H1 (cell line): ENCODE results near the gene AVPR1B.

Experiments used
- CTCF ChIP-seq, 3 experiments: IDR thresholded peaks; 1 replicate in 2 of 3; 2 replicates in 1 of 3; pipeline versions ENCODE4 v1.5.1 to v1.6.1; 2011; ENCODE audit warnings: low read length in 3 of 3, mild to moderate bottlenecking in 3 of 3, inconsistent platforms in 2 of 3, low read depth in 1 of 3, moderate library complexity in 1 of 3; ENCODE audit not compliant: insufficient read depth in 1 of 3; ENCODE audit errors: control extremely low read depth in 1 of 3
- EGR1 ChIP-seq: IDR thresholded peaks from 2 replicates; pipeline ENCODE4 v1.6.1; 2011; ENCODE audit warnings: low read depth, low read length, borderline replicate concordance
- EP300 ChIP-seq, 2 experiments: IDR thresholded peaks; 1 replicate in 1 of 2; 2 replicates in 1 of 2; pipeline ENCODE4 v1.6.1; 2011 to 2012; ENCODE audit warnings: low read depth in 2 of 2, low read length in 2 of 2, mild to moderate bottlenecking in 2 of 2, borderline replicate concordance in 1 of 2, inconsistent platforms in 1 of 2, moderate library complexity in 1 of 2
- NRF1 ChIP-seq: IDR thresholded peaks from 2 replicates; pipeline ENCODE4 v1.6.1; 2011; ENCODE audit warnings: mild to moderate bottlenecking, low read depth, low read length, improper control_type of control experiment
- SRF ChIP-seq: IDR thresholded peaks from 2 replicates; pipeline ENCODE4 v1.6.1; 2011; ENCODE audit warnings: mild to moderate bottlenecking, low read depth, low read length, moderate library complexity
- TAF1 ChIP-seq: IDR thresholded peaks from 2 replicates; pipeline ENCODE4 v1.6.1; 2011; ENCODE audit warnings: mild to moderate bottlenecking, low read depth, low read length

- TF ChIP-seq SRF (no peak), EGR1 (no peak), CTCF (IDR thresholded peaks at IDR 0.05; ENCODE audit: control extremely low read depth in 1 of 3, insufficient read depth in 1 of 3, low read depth in 1 of 3, low read length in 3 of 3) (peak in 2 of 3 experiments; percentile 13 to 19; a peak in 2 of 4 replicates), NRF1 (no peak), EP300 (IDR thresholded peaks at IDR 0.05; ENCODE audit: borderline replicate concordance in 1 of 2, low read depth in 2 of 2, low read length in 2 of 2) (no peak), TAF1 (no peak)
Observed at GRCh38 chr1:206101351-206102045, 15.7 kb downstream of the AVPR1B start.
